NCI-H510A (cell line): ENCODE measurements around the gene FAM210B.
A peak's percentile ranks its signal among the peaks of the same experiment; 100 is the strongest.
"Not testable (repeated sequence)": the region's sequence is repeated elsewhere in the genome, so short reads cannot be mapped to it uniquely, and the experiment has no call there.

Experiments used
- DNase-seq: peaks from one replicate; lab custom pipeline; 2025; lab: John Stamatoyannopoulos, UW

The FAM210B gene

DNA sequence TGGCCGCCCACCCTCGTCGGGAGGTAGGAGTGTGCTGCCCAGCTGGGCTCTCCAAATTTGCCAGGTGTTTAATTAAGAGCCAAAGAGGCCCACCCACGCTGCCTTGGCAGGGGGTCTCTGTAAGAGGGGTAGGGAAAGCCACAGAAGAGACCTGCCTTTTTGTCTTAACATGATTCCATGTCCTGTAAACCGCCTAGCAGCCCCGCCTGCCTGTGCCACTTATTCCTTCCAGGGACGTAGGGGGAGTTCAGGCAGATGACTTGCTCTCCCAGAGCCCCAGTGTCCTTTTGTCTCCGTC is 2.1 kb downstream of the FAM210B start:
- no peak for DNase-seq

DNA sequence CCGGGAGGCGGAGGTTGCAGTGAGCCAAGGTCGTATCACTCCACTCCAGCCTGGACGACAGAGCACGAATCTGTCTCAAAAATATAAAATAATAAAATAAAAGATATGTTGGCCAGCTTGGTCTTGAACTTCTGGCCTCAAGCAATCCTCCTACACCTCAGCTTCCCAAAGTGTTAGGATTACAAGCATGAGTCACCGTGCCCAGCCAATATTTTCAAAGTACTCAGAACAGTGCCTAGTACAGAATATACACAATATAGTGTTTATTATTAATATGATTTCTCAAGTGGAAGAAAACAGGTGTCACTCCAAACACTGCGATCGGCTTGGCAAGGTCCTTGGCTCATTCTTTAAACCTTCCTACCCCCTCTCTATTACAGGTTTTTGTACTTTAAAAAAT is 3.1 kb downstream of the FAM210B start:
- no peak for DNase-seq

DNA sequence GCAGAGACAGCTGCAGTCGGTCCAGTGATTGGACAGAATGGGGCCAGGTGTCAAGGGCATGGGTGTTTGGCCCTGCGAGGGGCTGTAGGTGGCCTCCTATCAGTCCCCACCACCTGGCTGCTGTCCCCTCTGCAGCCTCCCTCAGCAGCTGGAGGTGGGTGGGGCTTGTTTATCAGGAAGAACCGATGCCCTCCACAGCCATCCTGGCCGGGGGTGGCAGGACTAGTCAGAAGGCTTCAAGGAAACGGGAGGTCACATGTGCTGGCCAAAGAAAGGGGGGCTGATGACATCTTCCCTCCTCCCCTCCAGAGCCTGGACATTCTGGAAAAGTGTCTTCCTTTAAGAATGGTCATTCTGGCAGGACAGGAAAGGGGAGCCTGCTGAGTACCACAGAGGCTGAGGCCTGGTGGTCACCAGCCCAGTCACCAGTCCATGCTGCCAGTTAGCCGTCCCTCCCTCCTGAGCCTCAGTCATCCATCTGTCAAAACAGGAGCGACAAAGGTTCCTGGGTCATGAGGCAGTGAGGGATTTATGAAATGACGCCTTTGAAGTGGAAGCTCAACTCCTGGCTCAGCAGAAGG is 4.1 kb downstream of the FAM210B start:
- no peak for DNase-seq

DNA sequence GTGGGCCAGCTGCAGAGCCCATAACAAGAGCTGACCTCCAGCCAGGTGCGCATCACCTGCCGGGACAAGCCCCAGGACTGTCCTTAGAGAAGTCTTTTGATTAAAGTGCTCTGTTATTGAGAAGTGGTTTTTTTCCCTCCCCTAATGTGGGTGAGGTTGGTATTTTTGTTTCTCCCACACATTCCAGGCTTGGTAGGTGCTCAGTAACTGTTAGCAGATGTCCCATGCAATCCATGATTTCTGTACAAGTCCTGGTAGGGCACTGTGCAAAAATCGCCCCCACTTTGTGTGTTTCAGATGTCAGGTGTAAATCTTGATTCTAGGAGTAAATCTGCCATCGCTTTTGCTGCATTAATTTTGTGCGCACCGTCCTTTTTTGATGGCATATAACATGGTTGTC is 4.7 kb downstream of the FAM210B start:
- DNase-seq = no peak

DNA sequence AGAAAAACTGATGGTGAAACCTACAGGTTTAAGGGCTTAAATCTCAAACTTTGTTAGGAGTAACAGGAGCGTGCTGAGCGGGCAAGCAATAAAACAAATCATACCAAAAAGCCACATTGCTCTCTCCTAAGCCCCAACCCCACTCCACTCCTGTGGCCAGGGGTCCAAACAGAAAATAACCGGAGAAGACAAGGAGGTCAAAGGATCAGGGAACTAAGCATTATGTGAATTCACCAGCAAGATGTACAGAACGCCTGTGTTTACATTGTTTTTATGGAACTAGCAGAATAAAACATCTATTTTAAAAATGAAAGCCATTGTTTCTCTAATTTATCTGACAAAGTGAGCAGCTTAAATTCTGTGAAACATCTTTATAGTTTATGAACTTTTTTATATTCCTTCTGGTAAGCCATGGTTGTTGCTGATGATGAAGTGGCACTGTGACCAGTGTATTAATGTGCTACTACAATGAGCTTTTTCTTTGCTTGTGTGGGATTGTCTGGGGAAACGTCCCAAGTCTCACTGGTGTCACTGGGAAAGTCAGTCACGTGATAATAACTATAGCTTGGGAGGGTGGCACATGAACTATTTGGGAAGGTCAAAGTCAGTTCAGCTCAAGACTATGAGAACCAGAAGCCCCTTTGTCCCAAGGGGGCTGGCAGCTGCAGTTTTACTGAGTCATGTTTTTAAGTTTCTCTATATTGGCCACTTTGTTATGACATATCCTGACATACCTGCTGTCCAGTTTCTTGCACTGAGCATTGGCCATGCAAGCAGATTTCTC is 9.8 kb downstream of the FAM210B start:
- no peak for DNase-seq

DNA sequence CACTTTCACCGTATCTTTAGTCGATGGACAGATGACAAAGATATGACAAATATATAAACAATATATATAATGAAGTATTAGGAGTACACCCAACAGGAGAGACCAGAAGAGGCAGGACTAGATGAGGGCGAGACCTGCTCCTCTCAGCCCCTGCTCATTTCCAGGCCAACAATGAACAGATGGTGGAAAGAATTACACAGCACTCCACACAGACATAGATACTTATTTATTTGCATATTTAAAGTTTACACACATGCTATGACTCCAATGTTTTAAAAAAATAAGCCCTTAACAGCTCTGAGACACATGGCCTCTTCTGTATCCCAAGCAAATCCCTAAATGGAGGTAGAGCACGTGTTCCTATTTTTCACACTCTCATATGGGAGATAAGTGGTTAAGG is 10.4 kb downstream of the FAM210B start:
- DNase-seq = no peak

DNA sequence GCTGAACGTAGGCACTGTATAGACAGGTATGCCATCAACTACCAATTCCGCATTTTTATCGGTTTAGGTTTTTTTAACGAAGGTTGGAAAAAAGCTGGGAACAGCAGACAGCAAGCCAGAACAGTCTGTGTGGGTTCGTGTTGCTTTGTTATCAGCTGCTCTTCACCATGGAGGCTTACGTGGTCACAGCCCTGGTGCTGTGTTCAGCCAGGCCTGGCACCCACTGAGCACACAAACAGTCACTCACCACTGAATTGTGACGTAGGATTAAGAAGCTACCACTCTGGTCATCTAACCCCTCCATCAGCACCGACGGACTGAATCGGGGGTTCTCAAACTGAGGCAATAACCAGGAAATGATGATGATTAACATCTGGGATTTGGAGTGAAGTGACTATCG is 13.2 kb downstream of the FAM210B start:
- no peak for DNase-seq

DNA sequence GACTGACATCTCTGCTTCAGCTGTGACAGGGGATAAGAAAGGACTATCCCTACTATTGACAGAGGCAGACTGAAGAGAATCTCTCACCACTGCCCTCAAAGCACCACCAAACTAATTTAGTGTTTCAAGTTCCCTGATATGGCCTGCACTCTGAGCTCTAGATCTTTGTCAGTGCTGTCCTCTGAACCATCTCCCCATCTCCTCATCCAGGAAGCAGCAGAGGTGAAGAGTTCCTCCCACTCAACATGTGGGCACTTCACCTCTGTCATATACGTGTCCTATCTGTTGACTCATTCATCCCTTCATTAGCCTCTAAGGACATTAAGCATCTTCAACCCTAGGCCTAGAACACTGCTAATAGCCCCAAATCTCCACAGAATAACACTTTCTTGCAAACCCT is 14.1 kb downstream of the FAM210B start:
- no peak for DNase-seq

DNA sequence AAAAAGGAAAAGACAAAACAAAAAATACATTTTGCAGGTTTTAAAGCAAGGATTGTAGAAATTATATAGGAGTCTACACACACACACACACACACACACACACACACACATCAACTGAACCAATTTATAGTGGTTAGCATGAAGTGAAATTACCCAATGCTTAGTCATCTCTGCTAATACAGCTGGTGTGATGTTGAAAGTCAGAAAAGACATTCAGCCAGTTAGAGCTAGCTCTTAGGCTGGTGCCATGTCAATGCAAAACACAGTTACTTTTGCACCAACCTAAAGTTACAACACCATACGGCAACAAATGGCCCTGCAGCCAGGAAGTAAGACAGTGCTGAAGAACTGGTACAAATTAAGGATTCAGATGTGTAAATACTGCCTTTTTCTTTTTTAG is 15.2 kb downstream of the FAM210B start:
- DNase-seq = no peak

DNA sequence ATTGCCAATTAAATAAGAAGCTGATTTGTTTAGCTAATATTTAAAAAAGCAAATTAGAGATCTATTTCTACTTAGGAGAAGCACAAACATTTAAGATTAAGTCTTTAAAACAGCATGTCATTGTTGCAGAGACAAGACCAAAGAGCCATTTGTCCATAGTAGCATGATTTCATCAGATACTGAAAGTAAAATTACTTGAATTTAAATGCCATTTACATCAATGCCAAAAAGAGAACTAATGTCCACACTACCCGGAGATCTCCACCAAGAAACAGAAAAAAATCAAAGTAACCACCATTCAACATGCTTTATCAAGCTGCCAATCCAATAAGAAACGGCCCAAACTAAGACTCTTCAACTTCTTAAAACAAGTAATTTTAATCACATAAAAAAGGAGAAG is 17.6 kb downstream of the FAM210B start:
- DNase-seq = no peak

DNA sequence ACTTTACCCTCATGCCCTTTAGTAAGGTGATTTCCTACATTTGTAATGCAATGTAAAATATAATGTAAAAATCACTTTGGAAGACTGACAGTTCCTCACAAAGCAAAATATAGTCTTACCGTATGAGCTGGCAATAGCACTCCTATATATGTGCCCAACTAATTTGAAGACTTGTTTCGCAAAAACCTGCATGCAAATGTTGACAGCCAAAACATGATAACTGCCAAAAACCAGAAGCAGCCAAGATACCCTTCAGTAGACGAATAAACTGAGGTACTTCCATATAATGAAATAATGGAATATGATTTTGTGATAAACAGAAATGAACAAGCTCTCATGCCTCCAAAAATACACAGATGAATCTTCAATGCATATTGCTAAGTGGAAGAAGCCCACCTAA is 19.6 kb downstream of the FAM210B start:
- no peak for DNase-seq

DNA sequence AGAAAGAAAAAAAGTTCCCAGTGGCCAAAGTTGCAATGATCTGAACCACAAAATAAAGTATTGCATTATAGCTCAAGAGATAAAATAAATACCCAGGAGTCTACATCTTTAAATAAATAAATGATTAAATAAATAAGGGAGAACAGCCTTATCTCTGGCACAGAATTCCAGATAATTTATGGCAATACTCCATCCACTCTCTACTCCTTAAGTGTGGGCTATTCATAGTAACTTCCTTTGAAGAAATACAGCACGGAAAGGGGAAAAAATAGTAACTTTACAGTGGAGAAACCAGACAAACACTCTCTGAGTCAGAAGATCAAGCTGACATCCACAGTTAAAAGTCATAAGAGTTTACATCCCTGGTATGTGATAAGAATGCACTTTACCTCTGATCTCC is 21.6 kb downstream of the FAM210B start:
- DNase-seq = no peak

DNA sequence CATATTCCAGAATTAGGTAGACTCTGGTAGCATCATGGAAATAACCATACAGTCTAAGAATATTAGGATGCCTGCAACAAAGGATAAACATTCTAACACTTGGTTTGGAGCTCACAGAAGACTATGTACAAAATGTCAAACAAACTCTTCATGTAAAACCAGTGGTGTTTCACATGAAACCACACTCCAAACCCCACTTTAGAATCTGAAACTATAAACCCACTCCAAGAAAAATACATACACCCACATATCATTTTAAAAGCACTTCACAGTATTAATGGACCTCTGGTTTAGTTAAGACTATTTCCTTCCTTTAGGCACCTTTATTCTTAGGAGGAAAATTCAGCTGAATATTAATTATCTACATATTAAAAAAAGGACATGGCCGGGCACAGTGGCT is 22.7 kb downstream of the FAM210B start:
- DNase-seq = no peak

DNA sequence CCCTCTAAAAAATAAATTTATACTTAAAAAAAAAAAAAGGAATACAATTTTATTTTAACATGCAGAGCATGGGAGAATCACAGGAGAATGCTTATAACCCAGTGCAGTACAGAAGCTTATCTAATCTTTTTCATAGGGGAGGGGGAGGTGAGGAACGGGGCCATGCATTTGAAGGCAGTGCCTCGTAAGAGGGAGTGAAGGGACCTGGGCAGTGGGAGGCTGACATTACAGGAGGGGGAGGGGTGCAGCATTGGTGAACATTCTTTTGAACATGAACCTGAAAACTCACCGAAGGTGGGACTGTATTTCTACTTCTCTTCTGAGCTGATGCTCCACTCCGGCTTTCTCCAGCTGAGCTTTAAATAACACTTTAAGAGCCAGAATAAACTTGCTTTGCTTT is 23.9 kb downstream of the FAM210B start:
- DNase-seq = no peak

DNA sequence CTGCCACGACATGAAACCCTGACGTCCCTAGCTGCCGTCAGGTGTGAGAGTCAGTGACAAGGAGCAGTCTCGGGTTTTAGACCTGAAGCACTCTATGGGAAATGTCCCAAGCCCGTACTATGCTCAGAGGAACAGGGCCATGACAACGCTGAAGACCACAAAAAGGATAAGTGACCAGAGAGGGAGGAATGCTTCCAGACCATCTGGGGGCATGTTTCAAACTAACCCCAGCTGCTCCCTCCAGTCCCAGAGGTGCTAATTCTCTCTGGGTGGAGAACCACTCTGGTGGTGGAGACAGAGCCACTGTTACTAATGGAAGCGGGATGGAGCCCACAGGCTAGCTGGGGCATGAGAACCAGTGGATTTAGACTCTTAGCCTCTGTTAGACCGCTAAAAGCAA is 24.6 kb downstream of the FAM210B start:
- DNase-seq = no peak

DNA sequence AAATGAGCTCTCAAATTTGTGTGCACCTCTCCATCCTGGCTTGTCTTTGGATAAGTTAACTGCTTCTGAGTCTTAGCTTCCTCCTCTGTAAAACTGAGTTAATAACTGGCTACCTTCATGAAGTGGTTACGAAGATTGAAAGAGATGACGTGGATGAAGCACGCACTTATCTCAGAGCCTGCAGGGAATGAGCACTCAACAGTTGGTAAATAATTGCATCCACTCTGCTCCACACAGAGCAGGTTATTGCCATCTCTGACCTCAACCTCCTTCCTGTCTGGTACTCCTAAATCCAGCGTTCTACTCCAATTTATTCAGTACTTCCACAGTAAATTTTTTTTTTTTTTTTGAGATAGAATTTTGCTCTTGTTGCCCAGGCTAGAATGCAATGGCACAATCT is 26.4 kb downstream of the FAM210B start:
- DNase-seq = no peak

DNA sequence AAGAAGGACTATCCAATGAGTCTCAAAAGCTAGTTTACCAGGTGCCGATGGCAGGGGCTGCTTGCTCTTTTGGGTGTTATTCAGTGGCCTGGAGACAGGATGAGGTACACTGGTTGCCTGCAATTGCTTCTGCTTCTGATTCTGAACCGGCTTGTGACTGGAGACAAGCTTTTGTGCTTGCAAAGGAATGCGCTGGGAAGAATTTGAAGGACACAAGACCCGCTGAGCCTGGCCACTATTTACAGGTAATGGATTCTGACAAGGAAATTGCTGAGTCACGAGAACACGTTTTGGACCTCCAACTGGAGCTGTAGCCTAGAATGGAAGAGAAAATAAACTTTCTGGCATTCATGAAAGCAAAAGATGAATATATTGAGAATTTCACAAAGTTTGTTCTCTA is 27.4 kb downstream of the FAM210B start:
- DNase-seq = no peak

DNA sequence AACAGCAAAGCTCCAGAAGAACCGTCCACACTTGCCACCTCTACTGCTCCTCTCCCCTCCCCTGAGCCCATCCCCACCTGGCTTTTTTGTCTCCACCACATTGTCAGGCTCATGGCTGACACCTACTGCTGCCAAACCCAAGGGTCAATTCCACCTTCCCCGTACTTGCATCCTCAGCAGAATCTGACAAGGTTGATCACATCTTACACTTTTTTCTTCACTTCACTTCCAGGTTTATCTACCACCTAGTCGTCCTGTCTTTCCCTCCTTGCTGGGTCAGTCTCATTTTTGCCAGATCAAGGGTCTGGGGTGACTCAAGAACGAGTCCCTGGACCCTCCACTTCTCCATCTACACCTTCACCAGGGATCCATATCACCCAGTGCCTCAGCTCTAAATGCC is 30.1 kb downstream of the FAM210B start:
- no peak for DNase-seq

DNA sequence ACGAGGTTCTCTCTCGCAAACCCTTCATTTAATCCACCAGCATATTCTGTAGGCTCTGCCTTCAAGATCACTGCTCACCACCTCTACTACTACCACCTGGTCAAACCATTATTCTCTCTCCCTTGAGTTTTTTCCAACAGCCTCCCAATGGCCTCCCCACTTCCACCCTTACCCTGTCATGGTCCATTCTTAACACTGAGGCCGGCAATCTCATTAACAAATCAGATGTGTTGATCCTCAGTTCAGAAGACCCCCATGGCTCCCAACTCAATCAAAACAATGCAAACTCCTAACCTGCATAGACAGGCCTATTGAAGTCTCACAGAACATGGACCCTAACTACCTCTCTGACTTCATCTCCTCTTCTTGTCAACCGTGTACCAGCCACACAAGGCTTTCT is 31.0 kb downstream of the FAM210B start:
- DNase-seq = no peak

DNA sequence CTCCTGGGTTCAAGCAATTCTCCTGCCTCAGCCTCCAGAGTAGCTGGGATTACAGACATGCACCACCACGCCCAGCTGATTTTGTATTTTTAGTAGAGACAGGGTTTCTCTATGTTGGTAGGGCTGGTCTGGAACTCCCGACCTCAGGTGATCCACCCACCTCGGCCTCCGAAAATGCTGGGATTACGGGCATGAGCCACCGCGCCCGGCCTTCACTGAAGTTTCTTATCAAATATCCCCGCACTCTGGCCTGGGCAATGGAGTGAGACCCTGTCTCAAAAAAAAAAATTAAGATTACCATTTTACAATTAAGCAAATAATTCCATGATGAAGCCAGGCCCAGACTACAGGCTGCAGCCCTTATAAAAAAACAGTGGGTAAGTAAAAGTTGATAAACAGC is 31.6 kb downstream of the FAM210B start:
- DNase-seq = not testable (repeated sequence)

DNA sequence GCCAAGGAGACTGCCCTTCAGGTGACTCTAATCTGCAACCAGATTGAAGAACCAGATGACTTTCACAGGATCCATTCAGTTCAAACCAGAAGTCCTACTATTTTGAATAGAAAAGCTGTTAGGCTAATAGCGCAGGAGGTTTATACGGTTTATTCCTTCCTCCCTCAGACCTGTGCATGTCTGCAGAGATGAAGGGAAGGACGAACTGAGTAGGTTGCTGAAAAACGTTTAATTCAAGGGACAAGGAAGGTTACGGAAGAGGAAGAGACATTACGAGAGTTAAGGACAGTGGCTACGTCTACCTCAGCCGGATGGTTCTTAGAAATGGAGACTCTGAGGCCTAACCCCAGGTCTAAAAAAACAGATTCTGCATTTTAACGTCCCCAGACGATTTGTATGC is 32.3 kb downstream of the FAM210B start:
- DNase-seq = no peak

DNA sequence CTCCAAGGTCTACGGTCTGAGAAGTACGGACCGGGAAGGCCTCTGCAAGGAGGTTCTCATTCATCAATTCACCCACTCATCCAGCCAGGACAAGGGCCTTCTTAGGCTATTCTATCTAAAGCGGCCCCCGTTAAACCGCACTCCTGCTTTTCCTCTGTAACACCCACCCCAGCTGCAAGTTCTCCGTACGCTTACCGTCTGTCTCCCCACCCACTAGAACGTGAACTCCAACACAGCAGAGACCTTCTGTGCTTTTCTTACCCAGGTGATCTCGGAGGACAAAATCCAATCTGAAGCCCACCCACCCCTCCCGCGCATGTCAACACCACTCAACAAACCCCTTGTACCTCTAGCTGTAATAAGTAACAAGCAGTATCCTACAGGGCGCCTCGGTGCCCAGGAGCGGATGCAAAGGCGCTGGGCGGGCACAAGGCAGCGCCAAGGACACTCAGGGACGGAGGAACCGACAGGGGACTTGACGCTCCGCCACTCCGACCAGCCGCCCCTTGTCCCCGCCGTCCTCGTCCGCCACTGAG is 32.9 kb downstream of the FAM210B start:
- no peak for DNase-seq

DNA sequence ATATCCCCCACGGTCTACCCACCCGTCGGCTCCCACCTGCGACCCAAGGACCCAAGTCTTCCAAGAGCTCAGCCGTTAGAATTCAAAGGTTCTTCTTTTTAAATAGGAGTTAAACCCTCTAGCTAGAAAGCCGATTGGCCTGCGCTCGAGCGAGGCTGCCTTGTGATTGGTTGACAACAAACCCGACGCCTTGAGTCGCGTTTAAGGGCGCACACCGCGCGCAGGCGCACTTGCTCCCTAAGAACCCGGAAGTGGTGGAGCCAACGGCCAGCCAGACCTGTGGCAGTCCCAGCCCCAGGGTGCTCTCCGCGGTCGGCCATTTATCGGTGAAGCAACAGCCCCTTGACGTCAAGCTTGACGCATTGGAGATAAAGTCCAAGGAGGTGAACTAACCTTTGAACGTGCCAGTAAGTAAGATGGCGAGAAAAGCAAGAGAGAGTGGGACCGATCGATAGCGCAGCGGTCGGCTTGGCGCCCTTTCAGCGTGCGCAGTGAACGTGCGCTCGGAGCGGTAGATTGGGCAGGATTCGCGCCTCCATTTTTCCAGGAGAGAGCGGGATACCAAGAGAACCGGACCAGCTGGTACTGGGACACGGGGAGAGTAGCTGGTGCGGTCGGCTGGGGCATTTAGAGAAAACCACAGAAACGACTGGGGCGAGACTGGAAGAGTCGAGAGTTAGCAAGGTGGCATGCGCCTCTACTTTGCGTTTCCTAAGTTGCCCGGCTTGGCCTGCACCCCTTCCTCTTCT is 33.5 kb downstream of the FAM210B start, which contains the start of the genes AURKA and CSTF1:
Gene AURKA, minus strand, starts transcription at position 84 of the 749 bp plus-strand sequence. CDS start 4,018 bp downstream, outside the sequence.
Gene CSTF1, plus strand, starts transcription at position 514 of the 749 bp plus-strand sequence. CDS start 2,908 bp downstream, outside the sequence.
- DNase-seq = peak; percentile 94
